Loucy (cell line): ENCODE measurements around the gene HNRNPDL.

Experiments
- CTCF ChIP-seq: fragments of 200-600 bp; sonication (generic); conservative IDR thresholded peaks from 2 replicates; pipeline ENCODE4 v1.5.1; 2014; ENCODE audit warnings: mild to moderate bottlenecking, antibody characterized with exemption, low read length
- EZH2phosphoT487 ChIP-seq: fragments of 200-600 bp; IDR thresholded peaks from 2 replicates; pipeline ENCODE4 v1.6.1; 2018; ENCODE audit warnings: antibody characterized with exemption, mild to moderate bottlenecking, moderate library complexity, borderline replicate concordance

GRCh38 chr4:82461710-82462109 is 31.4 kb upstream of the HNRNPDL start:
- TF ChIP-seq CTCF (no peak), EZH2phosphoT487 (no peak)
